Measurements from ENCODE around the gene CD55. TPM values are rescaled to one million over a fixed set of nuclear protein-coding genes. Genes with fewer than 3 reads are reported as not detected.

Gene CD55
- total RNA-seq, 2 donors from 2014 or later, result 19.5 to 26.1 TPM

- Histone ChIP-seq H3K4me1 (ENCODE audit: control insufficient read depth, insufficient read depth, low read length) (peaks cover 3% of the 10 kb centered on the region), H3K27me3 (ENCODE audit: control insufficient read depth, insufficient read depth, low read length, poor library complexity, severe bottlenecking) (no peaks in the 10 kb centered on the region), H3K4me3 (ENCODE audit: low read length) (no peak overlapping the region), H3K36me3 (ENCODE audit: control insufficient read depth, insufficient read depth, low read length) (no peaks in the 10 kb centered on the region), H3K27ac (ENCODE audit: low read depth, low read length) (no peak overlapping the region), H3K9me3 (ENCODE audit: control insufficient read depth, low read length) (no peaks in the 10 kb centered on the region), H3K9ac (ENCODE audit: extremely low read depth, low read length, poor library complexity, severe bottlenecking) (no peak overlapping the region)
- Mint-ChIP-seq H3K27me3 (ENCODE audit: insufficient read depth) (no peaks in the 10 kb centered on the region), H3K4me1 (peaks cover 31% of the 10 kb centered on the region), H3K4me3 (no peak overlapping the region), H3K27ac (no peak overlapping the region), H3K9me3 (no peaks in the 10 kb centered on the region), H3K36me3 (ENCODE audit: low read depth) (no peaks in the 10 kb centered on the region)
- no peak for DNase-seq
- no peak for TF ChIP-seq CTCF (conservative IDR thresholded peaks at IDR 0.05)
Measured at GRCh38 chr1:207314816-207315215, 6.7 kb upstream of the CD55 start.

DNA sequence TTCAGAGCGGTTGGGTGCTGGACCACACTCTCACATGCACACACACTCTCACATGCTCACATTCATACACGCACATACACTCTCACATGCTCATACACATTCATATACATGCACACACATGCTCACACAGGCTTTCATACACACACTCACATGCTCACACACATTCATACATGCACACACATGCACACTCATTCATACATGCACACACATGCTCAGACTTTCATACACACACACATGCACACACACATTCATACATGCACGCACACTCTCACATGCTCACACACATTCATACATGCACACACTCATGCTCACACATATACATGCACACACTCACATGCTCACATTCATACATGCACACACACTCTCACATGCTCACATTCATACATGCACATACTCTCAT is 6.0 kb upstream of the CD55 start:
- Histone ChIP-seq H3K4me1 (ENCODE audit: control insufficient read depth, insufficient read depth, low read length) (peaks cover 3% of the 10 kb centered on the region), H3K36me3 (ENCODE audit: control insufficient read depth, insufficient read depth, low read length) (no peaks in the 10 kb centered on the region), H3K4me3 (ENCODE audit: low read length) (no peak overlapping the region), H3K27me3 (ENCODE audit: control insufficient read depth, insufficient read depth, low read length, poor library complexity, severe bottlenecking) (no peaks in the 10 kb centered on the region), H3K9me3 (ENCODE audit: control insufficient read depth, low read length) (no peaks in the 10 kb centered on the region), H3K9ac (ENCODE audit: extremely low read depth, low read length, poor library complexity, severe bottlenecking) (no peak overlapping the region), H3K27ac (ENCODE audit: low read depth, low read length) (no peak overlapping the region)
- TF ChIP-seq CTCF (conservative IDR thresholded peaks at IDR 0.05), result no peak
- WGBS, 2 experiments (ENCODE audit: insufficient coverage in 1 of 2, insufficient read length in 1 of 2), result 87 to 91% methylated on average over 2 to 3 of the region's 3 CpGs
- H3K4me1 Mint-ChIP-seq, result peaks cover 29% of the 10 kb centered on the region
- H3K36me3 Mint-ChIP-seq (ENCODE audit: low read depth), result no peaks in the 10 kb centered on the region
- H3K27ac Mint-ChIP-seq, result no peak overlapping the region
- H3K4me3 Mint-ChIP-seq, result no peak overlapping the region
- H3K9me3 Mint-ChIP-seq, result no peaks in the 10 kb centered on the region
- DNase-seq, result no peak
- no peaks in the 10 kb centered on the region for H3K27me3 Mint-ChIP-seq (ENCODE audit: insufficient read depth)

GRCh38 chr1:207316141-207316540 is 5.3 kb upstream of the CD55 start:
- peaks cover 3% of the 10 kb centered on the region for H3K4me1 ChIP-seq (ENCODE audit: control insufficient read depth, insufficient read depth, low read length)
- H3K27me3 ChIP-seq (ENCODE audit: control insufficient read depth, insufficient read depth, low read length, poor library complexity, severe bottlenecking), result no peaks in the 10 kb centered on the region
- no peak overlapping the region for H3K4me3 Mint-ChIP-seq
- H3K36me3 ChIP-seq (ENCODE audit: control insufficient read depth, insufficient read depth, low read length), result no peaks in the 10 kb centered on the region
- H3K4me3 ChIP-seq (ENCODE audit: low read length), result no peak overlapping the region
- H3K36me3 Mint-ChIP-seq (ENCODE audit: low read depth), result no peaks in the 10 kb centered on the region
- H3K27me3 Mint-ChIP-seq (ENCODE audit: insufficient read depth), result no peaks in the 10 kb centered on the region
- no peaks in the 10 kb centered on the region for H3K9me3 Mint-ChIP-seq
- no peak overlapping the region for H3K27ac Mint-ChIP-seq
- H3K4me1 Mint-ChIP-seq, result peaks cover 34% of the 10 kb centered on the region
- DNase-seq, result no peak
- H3K9me3 ChIP-seq (ENCODE audit: control insufficient read depth, low read length), result no peaks in the 10 kb centered on the region
- TF ChIP-seq CTCF (conservative IDR thresholded peaks at IDR 0.05), result no peak
- H3K27ac ChIP-seq (ENCODE audit: low read depth, low read length), result no peak overlapping the region
- no peak overlapping the region for H3K9ac ChIP-seq (ENCODE audit: extremely low read depth, low read length, poor library complexity, severe bottlenecking)
